Anterior cingulate cortex (tissue), 58 donors: ENCODE data around the gene RBM6.
"Not testable (repeated sequence)": the region's sequence is repeated elsewhere in the genome, so short reads cannot be mapped to it uniquely, and the experiment has no call there.

Source experiments
- DNase-seq, 58 donors: peaks; one replicate each; lab custom pipeline; 2025; lab: John Stamatoyannopoulos, UW

RBM6 gene

DNA sequence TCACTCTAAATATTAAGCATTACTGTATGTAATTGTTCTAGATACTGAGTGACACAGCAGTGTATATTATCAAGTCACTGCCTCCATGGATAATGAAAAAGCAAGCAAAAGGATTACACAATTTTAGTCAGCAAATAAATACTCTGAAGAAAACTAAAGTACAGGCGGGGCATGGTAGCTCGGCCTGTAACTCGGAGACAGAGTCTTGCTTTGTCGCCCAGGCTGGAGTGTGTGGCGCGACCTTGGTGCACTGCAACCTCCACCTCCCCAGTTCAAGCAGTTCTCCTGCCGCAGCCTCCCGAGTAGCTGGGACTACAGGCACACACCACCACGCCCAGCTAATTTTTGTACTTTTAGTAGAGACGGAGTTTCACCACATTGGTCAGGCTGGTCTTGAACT is 32.7 kb downstream of the RBM6 start:
- DNase-seq = no peak

DNA sequence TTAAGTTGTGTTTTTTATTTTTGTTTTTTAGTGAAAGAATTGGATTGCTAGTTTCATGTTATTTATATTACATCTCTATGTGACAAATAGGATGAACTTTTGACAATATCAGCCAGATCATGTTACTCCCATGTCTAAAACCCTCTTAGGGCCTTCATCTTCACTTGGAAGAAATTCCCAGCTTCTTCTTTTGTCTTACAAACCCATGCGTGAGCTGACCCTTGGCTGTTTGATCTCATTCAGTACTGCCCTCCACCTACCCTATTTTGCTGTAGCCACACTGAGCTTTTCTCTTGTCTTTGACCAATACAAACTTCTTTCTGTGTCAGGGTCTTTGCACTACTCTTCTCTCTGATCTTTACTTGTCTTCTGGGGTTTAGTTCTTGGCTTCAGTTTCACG is 37.0 kb downstream of the RBM6 start:
- no peak for DNase-seq

- no peak for DNase-seq
These were observed 44.4 kb downstream of the RBM6 start for GRCh38 chr3:49984394-49984793.

DNA sequence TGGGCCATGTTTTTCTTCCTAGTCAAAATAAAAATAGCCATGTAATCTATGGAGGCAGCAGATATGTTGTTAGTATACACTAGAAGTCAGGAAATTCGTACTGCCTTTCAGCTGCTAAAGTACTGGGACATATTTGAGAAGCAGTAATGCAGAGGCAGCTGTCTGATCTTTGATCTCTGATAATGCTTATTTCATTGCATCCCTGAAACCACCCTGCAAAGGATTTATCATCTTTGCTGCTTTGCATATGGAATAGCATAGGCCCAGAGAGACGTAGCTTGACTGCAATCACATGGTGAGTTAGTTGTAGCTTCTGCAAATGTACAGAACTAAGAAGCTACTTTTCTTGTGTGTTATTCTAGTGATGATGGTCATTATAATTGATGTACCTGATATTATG is 52.4 kb downstream of the RBM6 start:
- DNase-seq = no peak

- DNase-seq = no peak
These were observed 54.5 kb downstream of the RBM6 start for GRCh38 chr3:49994476-49994875.

DNA sequence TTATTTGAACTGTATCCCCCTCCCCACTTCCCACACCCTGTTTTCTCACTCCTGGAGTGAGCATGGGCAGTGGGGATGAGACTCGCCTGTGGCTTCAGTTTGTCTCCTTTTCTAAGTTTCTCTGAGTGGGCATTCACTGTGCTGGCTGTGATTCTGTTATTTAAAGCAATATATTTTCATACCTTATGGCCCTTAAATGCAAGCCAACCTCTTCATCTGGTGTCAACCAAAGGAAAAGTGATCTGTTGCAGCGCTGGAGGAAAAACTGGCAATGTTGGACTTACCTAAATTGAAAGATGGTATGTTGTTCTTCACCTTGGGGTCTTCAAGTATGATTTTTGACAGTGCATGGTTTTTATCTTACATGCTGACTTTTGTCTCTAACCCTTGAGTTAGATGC is 56.1 kb downstream of the RBM6 start:
- no peak for DNase-seq

- DNase-seq = no peak
These were observed 57.9 kb downstream of the RBM6 start for GRCh38 chr3:49997862-49998261.

- DNase-seq = no peak
These were observed 58.4 kb downstream of the RBM6 start for GRCh38 chr3:49998326-49998725.

GRCh38 chr3:50001511-50001910 is 61.6 kb downstream of the RBM6 start:
- no peak for DNase-seq

GRCh38 chr3:50003216-50003615 is 63.3 kb downstream of the RBM6 start:
- no peak for DNase-seq

GRCh38 chr3:50003824-50004223 is 63.9 kb downstream of the RBM6 start:
- no peak for DNase-seq

- DNase-seq = no peak
These were observed 69.0 kb downstream of the RBM6 start for GRCh38 chr3:50008931-50009330.

DNA sequence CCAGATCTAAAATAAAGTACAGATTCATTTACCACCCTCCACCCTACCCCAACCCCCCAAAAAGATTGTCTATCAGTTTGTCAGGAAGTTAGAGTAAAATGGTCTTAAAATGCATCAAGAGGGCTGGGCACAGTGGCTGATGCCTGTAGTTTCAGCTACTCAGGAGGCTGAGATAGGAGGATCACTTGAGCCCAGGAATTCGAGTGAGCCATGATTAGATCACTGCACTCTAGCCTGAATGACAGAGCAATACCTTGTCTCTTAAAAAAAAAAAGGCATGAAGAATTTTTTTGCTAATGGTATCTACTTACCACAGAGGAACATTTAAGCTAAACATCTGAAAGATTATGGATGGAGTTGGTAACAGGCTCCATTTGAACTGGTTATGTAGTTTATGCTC is 71.0 kb downstream of the RBM6 start:
- DNase-seq = no peak

GRCh38 chr3:50015918-50016317 is 76.0 kb downstream of the RBM6 start:
- DNase-seq = no peak

DNA sequence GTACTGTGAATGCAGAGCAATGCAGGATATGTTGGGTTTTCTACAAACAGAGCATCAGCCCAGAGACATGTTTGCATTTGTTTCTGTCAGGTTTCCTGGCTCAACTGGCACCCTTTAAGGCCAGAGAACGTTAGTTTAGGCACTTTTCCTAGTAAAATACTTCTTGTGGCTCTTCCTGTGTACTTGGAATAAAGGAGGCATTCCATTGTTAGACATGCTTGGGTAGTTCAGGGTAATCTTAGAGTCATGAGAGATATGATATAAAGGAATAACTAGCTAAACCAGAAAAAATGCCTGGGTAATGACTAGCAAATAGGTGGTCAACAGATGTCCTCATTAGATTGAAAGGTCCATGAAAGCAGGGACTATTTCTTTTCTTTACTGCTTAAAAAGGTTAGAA is 88.4 kb downstream of the RBM6 start:
- no peak for DNase-seq

GRCh38 chr3:50031201-50031600 is 91.3 kb downstream of the RBM6 start:
- DNase-seq = not testable (repeated sequence)

DNA sequence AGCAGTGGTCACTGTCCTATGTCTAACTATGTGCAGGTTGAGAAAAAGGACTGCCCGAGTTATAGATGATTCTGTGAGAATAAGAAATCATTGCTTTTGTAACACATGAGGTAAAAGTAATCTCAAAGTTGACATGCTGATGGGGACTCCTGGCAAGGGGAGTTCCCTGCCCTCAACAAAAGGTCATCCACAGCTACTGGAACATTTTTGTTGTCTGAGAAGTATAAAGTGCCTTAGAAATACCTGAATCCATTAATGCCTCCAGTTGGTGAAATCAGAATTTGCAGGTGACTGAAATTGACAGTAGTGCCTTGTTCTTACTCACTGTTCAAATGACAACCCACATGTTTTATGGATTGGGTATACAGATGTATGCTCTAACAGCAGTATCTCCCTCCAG is 105.0 kb downstream of the RBM6 start:
- no peak for DNase-seq

DNA sequence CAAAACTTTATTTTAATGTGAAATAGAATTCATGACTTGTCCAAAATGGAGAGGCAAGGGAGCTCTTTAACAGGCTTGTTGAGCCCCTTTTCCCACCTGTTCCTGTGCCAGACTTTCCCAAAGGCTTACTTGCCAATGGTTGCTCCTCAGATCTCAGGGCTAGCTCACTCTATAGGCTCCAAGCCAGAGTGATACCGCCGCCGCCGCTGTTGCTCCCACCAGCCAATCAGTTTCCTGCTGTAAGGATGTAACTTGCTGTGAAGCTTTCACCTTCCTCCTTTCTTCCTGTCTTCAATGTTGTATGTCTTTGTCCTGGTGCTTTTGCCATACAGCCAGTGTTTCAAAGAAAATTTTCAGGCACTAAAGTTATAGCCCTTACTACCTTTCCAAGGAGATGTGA is 107.5 kb downstream of the RBM6 start:
- DNase-seq = peak in 1 of 58 donors; percentile 4

- no peak for DNase-seq
These were observed 110.4 kb downstream of the RBM6 start for GRCh38 chr3:50050361-50050760.

DNA sequence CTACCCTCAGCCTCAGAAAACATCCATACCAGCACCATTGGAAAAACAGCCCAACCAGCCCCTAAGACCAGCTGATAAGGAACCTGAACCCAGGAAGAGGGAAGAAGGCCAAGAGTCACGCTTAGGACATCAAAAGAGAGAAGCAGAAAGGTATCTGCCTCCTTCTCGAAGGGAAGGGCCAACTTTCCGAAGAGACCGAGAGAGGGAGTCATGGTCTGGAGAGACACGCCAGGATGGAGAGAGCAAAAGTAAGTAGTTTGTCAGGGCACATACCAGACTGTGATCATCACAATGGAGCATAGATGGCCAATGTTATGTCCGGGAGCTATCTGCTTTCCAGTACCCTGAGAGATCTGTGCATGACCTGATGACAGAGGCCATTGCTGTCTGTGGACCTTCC is 117.8 kb downstream of the RBM6 start:
- no peak for DNase-seq

DNA sequence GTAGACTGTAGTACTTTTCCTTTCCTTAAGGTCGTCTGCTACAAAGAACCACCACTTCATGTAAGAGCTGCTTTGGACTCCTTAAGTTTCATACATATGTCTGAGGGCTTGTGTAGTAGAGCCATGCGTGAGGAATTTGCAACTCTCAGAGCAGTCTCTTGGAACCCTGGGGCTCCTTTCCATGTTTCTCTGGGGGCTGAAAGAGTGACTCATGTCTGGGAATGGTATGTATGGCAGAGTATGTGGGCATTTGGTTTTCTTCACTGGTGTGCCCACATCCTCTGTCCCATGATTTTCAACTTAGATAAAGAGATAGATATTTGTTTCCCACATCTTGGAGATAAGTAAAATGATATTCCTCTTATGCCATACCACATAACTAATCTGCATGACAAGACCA is 128.2 kb downstream of the RBM6 start:
- no peak for DNase-seq

- no peak for DNase-seq
These were observed 138.1 kb downstream of the RBM6 start for GRCh38 chr3:50078091-50078490.

- no peak for DNase-seq
These were observed 138.7 kb downstream of the RBM6 start for GRCh38 chr3:50078622-50079021.

DNA sequence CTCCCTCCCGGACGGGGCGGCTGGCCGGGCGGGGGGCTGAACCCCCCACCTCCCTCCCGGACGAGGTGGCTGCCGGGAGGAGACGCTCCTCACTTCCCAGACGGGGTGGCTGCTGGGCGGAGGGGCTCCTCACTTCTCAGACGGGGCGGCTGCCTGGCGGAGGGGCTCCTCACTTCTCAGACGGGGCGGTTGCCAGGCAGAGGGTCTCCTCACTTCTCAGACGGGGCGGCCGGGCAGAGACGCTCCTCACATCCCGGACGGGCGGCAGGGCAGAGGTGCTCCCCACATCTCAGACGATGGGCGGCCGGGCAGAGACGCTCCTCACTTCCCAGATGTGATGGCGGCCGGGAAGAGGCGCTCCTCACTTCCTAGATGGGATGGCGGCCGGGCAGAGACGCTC is 145.0 kb downstream of the RBM6 start:
- not testable (repeated sequence) for DNase-seq
